Femur (tissue), 1 donor: ENCODE measurements around the gene MAP3K3.

Experiments
- DNase-seq: peaks from one replicate; pipeline ENCODE4 v3.0.0-alpha.2; 2017

MAP3K3 gene

DNA sequence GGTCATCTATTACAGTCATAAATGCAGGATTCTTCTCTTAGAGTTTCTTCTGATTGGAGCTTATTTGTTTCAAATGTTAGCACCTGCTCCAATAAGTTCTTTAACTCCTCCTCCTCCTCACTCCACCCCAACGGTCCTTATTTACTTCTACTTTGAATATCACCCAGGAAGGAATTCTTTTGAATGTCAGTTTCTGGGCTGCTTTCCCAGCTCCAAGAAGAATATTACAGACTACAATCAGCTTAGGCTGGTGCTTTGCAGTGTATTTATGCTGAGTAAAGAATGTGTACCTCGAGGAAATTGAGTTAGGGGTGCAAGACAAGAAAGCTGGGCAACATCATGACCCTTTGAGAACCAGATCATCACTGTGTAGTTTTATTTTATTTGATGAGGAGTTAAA is 30.8 kb downstream of the MAP3K3 start:
- DNase-seq, result no peak

DNA sequence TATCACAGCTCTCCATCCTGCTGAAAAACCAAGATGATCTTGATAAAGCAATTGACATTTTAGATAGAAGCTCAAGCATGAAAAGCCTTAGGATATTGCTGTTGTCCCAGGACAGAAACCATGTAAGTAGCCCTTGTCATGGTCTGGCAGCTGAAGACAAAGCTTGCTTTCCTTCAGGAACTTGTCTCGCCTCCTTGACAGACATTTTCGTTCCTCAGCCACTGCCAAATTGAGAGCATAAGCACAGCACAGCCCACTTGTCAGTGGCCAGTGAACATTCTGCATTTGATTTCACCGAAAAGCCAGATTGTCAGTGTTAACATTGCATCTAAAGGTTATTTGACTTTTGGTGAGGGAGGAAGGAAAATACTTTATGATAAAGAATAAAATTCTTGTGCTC is 35.6 kb downstream of the MAP3K3 start:
- no peak for DNase-seq

DNA sequence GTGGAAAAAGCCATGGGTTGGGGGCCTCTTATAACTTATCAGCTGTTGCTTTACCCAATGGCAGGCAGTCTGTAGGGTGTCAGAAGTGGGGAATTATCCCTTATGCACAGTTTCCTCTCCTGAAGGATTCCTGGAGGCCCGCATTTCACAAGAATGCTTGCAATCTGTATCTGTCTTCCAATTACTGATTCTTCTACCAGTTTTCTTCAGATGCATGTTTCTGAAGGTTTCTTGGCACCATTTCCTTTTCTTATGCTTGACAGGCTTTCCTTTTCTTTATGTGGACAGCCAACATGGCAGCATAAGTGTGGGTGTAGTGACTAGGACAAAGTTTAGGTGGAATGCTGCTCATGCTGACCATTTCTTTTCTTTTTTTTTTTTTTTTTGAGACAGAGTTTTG is 36.1 kb downstream of the MAP3K3 start:
- no peak for DNase-seq

DNA sequence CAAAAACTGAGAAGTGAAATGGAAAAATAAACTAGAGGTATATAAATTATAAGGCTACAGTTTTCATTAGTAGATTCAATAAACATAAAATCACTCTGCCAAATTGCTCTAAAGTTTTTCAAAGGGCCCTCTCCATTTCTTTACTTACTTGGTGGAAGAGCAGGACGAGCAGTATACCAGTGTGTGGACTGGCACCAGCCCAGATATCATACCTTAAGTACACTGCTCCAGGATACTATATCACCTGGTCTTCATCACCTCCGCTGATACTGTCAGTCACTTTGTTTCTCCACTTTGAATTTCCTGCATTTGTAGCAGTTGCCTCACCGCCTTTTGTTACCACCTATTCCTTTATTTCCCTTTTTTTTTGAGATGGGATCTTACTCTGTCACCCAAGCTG is 37.6 kb downstream of the MAP3K3 start:
- no peak for DNase-seq

DNA sequence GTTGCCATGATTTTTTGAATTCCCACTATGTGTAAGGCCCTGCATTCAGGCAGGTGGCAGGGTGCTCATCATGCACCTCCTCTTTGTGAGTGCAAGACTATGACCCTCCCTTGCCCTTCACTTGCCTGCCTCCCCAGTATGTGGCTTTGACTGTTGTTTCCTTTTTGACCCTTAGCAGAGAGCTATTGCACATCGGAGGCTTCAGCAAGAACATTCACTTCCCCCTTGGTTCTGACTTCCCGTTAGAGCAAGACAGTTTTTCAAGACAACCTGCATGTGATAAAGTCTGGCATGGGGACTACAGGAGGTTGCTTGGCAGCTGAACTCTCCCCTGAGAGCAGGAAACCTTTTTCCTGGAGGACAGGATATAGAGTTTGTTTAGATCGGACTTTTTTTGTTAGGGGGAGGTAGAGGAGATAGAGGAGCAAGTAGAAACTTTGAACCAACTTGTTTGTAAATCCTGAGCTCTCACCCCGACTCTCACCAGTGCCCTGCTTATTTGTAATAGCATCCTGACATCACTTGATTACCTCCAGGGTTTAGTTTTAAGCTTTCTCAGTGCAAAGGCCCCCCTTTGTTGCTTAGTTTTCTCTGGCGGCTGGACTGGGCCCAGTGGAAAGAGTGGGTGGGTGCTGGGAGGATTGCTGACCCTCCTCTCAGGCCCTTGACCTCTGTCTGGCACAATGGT is 43.5 kb downstream of the MAP3K3 start:
- DNase-seq, result peak; percentile 28

DNA sequence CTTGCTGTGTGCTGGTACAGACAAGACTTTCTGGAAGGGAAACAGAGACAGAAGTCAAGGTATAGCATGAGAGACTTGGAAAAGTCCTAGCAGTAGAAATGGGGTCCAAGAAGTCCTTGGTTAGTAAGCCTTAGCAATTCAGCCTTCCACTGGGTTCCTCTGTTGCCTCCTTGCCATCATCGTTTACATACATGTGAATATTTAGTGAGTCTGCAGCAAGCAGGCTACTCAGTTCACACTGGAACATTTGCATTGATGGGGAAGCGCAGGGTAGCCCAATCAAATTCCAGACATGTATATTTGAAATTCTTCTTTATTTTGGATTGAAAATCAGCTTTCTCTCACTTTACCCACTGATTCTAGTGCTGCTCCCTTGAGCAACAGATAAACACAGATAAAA is 50.6 kb downstream of the MAP3K3 start:
- DNase-seq, result no peak

DNA sequence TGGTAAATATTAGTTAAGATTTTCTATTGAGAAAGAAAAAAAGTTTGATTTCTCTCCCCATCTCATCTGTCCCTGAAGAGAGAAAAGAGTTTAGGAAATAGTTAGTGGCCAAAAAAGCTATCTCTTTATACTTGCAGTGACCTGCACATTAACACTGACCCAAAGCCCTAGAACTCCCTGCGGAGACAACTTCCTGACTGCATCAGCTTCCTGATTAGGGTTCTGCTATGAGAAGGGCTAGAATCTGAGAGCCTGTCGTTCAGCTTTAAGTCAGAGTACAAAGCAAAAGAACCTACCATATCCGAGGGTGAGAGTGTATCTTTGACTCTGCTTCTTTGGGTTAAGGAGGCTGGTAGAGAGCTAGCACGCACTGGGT is 53.0 kb downstream of the MAP3K3 start:
- DNase-seq, result no peak

DNA sequence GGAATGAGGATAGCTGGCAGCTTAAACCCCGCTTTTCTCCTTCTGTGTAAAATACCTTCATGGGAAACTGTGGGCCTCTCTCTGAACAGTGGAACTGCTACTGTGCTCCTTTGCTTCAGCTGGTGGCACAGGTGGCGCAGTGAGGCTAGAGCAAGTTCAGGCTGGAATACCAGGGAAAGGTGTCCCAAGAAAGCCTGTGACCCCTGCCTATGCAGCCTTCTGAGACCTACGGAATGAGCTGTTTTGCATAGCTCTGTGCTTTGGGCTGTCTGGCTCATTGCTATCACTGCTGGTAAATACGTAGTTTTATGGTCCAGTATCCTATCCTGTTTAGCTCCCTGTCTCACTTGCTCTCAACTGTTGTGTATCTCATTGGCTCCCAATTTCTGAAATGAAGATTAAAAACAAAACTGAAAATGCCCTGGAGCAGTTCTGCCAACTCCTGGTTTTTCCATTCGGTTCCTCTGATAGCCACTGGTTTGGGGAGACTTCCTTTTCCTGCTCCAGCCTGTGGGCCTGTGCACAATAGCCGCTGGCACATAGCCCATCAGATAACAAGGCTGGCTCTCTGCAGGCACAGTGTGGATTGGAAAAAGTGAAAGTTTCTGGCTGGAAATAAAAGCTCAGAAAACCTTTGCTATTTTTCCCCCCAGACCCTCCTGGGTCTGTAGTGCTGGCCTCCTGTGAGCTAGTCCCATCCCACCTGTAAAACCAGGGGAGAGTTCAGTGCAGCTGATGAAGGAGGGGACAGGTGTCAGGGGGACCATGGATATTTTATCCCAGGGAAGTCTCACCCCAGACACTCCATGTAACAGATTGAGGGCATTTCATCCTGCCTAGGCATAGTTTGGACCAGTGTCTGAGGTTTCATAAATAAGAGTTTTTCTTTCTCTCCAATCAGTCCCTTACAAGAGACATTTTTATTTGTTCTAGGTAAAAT is 53.7 kb downstream of the MAP3K3 start:
- peak; percentile 56 for DNase-seq

DNA sequence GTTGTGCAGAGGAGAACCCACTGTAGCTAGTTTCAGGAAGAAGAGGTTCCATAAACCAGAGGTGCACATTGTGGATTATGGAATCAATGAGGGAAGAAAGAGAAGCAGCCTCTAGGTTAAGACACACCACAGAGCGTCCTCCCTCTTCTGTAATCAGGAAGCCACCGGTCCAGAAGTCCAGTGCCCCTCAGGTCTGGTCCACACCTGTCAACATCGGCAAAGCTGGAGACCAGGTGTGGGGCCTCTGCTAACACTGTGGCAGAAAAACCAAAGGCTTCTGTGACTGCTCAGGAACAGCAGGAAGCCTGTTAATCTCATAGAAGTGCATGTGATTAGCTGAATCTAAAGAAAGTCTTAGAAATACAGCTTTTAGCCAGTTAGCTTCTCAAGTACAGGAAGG is 54.4 kb downstream of the MAP3K3 start:
- no peak for DNase-seq

DNA sequence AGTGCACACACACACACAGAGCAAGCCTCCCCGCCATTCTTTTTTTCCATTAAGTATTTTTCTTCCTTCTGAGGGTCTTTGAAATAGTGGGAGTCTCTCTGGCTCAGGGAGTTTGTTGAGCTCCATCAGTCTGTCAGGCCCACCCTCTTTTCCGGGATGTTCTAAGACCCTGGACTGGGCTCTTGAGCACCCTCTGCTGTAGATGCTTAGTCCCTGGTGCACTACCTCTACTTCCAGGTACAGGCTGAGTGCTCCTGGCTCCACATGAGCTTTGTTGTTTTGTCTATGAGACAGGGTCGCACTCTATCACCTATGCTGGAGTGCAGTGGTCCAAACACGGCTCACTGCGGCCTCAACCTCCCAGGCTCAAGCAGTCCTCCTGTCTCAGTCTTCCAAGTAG is 57.0 kb downstream of the MAP3K3 start:
- no peak for DNase-seq

DNA sequence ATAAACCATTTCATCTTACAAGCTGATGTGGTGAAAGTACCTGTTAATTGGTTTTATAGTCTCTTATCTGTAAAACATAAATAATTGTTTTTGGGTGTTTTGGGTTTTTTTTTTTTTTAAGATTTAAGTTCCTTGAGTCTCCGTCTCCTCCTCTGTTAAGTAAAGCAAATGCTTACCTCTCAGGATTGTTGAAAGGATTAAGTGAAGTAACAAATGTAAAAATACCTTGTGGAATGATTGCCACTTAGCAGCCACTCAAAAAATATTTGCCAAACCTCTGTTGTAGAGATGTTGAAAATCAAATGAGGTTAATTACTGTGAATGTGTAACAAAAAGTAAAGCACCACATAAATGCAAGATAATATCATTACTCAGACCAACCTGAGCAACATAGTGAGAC is 58.5 kb downstream of the MAP3K3 start:
- no peak for DNase-seq

DNA sequence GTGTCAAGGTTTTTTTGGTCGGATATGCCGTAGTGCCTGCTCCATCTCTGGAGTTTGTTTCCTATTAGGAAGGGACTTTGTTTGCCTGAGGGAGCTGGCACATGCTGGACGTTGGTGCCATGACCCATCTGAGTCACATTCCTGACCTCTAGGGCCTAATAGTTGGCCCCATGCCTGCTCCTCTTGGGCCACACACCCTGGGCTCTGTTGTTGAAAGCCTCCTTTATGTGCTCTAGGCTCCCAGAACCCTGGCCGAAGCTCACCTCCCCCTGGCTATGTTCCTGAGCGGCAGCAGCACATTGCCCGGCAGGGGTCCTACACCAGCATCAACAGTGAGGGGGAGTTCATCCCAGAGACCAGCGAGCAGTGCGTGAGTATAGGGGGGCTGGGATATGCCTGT is 59.3 kb downstream of the MAP3K3 start:
- DNase-seq, result no peak

DNA sequence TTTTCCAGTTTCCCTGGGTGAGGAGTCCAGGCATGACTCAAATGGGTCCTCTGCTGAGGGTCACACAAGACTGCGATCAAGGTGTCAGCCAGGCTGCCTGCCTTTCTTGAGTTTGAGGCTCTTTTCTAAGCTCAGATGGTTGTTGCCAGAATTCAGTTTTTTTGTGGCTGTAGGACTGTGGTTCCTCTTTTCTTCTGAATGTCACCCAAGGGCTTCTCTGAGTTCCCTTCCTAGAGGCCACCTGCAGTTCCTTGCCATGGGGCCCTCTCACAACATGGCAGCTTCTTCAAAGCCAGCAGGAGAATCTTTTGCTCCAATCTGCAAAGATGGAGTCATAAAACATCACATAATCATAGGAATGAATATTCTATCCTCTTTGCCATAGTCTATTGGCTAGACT is 60.2 kb downstream of the MAP3K3 start:
- no peak for DNase-seq

DNA sequence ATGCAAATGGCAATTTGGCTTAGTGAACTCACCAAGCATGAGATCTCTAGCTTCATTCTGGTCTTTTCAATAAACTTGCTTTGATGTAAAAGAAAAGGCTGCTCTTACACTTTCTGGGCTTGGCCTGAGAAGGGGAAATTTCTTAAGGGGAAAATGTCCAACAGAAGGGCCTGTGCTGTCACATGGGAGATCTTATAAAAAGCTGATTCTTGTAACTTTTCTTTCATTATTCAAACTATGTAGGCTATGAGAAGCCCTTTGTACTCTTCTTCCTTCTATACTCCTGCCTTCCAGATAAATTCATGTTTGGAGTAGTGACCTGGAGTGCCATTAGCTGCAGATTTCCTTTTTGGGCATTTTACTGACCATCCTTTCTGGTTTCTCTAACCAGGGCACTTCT is 60.8 kb downstream of the MAP3K3 start:
- no peak for DNase-seq

DNA sequence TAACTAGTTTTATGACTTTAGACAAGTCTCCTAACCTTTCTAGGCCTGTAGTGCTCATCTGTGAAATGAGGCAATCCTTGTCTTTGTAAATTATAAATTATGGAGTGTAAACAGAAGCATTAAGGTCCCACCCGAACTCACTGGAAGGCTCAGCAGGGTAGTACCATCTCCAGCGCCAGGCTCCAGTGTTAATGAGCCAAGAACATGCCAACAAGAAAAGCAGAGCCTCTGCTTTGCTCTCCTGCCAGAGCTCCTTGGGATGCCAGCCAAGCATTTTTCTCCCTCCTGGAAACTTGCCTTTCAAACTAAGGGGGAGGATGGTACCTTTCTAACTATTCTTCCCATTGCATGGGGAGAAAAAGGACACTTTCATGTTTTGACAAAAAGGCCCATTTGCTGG is 62.8 kb downstream of the MAP3K3 start:
- DNase-seq, result no peak

DNA sequence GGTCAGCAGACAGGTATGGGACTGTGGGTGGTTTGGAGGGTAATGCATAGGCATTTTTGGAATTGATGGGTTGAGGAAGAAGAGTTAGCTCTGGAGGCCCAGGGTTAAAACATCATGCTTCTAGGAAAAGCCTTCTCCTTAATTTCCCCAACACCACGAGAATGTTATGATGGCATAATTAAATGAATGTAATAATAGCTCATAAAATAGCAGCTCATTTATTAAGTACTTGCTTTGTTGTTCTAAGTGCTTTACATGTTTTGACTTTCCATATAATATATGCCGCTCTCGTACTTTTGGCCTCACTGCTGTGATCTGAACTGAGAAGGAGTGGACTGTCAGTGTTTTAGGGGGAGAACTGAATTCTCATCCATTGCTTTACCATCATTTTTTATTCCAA is 63.4 kb downstream of the MAP3K3 start:
- no peak for DNase-seq

DNA sequence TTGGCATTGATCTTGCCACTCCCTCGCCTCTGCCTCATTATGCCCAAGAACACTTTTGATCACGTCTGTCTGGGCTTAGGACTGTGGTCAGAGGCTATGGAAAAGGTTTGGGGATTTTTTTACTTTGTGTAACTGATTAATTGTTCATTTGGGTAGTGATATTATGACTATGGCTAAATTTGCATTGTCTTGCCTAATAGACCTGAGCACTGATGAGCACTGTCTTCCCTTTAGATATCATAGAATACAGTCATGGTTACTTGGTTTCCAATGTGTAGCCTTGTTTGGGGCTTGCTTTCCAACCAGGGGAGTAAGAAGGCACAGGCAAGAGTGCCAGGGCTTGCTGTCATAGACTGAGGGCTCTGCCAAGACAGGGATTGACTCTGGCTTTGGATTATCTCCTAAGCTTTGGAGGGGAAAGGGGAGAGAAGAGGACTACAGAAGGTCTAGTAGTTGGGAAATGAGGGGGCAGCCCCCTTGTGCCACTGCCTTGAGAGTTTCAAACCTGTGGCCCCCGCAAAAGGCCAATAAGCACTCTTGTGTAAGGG is 64.0 kb downstream of the MAP3K3 start:
- no peak for DNase-seq

DNA sequence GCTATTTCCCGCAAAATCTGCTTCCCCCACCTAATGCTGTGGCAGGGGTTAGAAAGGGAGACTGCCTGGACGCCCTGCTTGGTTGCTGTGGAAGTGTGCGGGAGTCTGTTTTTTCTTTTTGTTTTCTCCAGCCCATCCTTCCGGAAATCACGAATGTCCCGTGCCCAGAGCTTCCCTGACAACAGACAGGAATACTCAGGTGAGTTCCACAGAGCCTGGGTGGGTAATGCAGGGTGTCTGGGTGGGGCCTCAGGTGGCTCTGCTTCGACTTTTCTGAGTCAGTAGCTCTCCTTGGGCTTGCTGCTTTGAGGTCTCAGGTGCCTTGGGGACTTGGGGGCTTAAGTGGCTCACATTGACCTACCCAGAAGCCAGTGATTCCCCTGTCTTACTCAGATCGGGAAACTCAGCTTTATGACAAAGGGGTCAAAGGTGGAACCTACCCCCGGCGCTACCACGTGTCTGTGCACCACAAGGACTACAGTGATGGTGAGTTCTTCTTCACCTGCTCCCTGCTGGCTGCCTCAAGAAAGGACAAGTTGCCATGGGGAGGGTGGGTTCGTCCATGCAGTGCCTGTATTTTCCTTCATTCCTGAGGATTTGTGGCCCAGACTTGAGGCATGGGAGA is 66.3 kb downstream of the MAP3K3 start:
- no peak for DNase-seq

DNA sequence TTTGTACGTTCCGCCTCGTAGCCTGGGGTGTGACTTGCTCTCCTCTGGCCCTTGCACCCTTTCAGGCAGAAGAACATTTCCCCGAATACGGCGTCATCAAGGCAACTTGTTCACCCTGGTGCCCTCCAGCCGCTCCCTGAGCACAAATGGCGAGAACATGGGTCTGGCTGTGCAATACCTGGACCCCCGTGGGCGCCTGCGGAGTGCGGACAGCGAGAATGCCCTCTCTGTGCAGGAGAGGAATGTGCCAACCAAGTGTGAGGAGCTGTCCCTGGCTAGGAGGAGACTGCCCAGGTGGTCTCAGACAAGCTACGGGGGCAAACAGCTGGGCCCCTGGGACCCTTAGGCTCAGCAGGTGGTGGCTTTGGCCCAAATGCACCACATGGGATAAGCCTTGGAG is 67.3 kb downstream of the MAP3K3 start:
- no peak for DNase-seq

DNA sequence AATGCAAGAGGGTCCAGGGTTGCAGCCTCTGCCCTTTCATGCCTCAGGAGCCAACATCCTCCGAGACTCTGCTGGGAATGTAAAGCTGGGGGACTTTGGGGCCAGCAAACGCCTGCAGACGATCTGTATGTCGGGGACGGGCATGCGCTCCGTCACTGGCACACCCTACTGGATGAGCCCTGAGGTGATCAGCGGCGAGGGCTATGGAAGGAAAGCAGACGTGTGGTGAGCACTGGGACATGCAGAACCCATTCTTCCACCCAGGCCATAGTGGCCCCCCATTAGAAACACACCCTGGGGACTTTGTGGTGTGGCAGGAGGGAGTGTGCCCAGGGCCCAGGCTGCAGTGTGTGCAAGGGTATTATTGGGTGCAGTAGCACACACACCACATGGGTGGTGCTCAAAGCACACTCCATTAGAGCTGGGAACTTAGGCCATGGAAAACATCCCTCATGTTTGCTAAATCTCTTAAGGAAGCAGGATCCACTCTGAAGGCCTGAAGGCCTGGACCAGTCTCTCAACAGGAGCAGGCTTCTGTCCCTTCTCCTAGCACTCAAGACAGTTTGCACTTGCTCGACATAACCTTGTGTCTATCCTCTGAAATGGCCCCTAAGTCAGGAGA is 70.1 kb downstream of the MAP3K3 start:
- DNase-seq, result no peak

DNA sequence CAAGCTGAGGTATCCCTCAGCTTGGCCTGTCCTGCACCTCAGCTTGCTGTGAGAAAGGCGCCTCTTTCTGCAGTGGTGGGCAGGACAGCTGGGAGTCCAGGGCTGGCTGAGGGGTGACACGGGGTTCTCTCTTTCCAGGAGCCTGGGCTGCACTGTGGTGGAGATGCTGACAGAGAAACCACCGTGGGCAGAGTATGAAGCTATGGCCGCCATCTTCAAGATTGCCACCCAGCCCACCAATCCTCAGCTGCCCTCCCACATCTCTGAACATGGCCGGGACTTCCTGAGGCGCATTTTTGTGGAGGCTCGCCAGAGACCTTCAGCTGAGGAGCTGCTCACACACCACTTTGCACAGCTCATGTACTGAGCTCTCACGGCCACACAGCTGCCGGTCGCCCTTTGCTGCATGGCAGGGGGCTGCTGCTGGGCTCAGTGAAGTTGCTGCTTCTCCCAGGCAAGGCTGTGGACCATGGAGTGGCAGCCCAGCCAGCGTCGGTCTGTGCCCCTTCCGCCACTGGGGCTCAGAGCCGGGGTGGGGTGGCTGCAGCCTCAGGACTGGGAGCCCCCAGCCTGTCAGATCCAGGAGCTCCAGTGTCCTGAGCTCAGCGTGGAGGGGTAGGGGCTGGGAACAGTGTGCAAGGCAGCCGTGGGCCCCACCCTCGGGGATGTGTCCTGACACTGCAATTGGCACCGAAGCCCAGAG is 71.3 kb downstream of the MAP3K3 start:
- DNase-seq, result no peak

DNA sequence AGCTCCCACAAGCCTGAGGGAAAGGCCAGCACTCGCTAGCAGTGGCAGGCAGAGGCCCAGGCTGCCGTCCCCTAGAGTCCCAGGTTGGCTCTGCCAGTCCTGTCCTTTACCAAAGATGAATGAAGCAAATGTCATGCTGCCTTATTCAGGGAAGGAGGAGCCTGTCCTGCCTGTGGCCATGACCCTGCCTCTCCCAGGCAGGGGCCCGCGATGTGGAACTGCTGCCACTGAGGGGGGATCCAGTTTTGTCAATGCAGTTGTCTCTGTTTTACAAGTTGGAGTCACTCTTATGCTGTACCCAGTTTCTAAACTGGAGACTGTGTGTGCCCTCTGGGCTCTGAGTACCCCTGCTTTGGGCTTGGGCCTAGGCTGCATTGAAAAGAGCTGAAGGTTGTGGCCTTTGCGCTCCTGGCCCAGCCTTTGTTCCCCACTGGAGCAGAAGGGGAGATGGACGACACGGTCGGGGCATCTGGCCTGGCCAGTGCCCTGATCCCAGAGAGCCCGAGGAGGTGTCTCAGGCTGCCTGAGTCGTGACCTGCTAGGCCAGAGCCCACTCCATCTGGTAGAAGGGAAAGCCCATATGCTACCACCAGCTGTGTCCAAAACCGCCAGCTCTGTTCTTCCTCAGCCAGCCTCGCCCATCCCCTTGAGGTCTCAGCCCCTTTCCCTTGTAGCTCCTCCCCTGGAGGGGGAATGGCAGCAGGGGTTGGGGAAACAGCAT is 72.2 kb downstream of the MAP3K3 start:
- DNase-seq, result no peak
